A673 (cell line): ENCODE data around the gene FADD. TPM values are rescaled to one million over a fixed set of nuclear protein-coding genes. Genes with fewer than 3 reads are reported as not detected.

Source experiments
- BruUV-seq: library from RNA; stranded (reverse); fragments of 400-500 nt; replicated peaks from 2 replicates; lab custom pipeline; 2021; lab: Mats Ljungman, UMichigan
- CTCF ChIA-PET: fragments of 300-600 bp; sonication (Branson Sonifier 250); formaldehyde crosslinking; loops from one replicate; lab custom pipeline; 2022; ENCODE audit warnings: antibody characterized with exemption; lab: Charles Lee
- POLR2A ChIA-PET: fragments of 300-600 bp; sonication (Branson Sonifier 250); formaldehyde crosslinking; loops from one replicate; lab custom pipeline; 2022; ENCODE audit warnings: antibody characterized with exemption; ENCODE audit not compliant: low non-redundant PET; lab: Charles Lee
- DNase-seq: peaks from one replicate; pipeline ENCODE4 v3.0.0-alpha.2; 2015; ENCODE audit warnings: low spot score
- H3K27ac ChIP-seq: fragments of 200-600 bp; sonication (generic); 2 replicates; pipeline ENCODE4 v1.5.1; 2016; ENCODE audit warnings: mixed run types, low read depth, mild to moderate bottlenecking, mixed read lengths, antibody characterized with exemption, low read length; ENCODE audit not compliant: poor library complexity, severe bottlenecking
- H3K27me3 ChIP-seq: fragments of 200-600 bp; sonication (generic); replicated peaks from 2 replicates; pipeline ENCODE4 v1.6.1; 2017; ENCODE audit warnings: mixed run types, low read depth, mild to moderate bottlenecking, mixed read lengths, antibody characterized with exemption, low read length; ENCODE audit not compliant: insufficient read depth, poor library complexity
- H3K36me3 ChIP-seq: fragments of 200-600 bp; sonication (generic); 2 replicates; pipeline ENCODE4 v1.6.1; 2016; ENCODE audit warnings: mixed run types, mild to moderate bottlenecking, mixed read lengths, antibody characterized with exemption, low read length; ENCODE audit not compliant: insufficient read depth, poor library complexity, severe bottlenecking
- H3K4me1 ChIP-seq: fragments of 200-600 bp; sonication (generic); 2 replicates; pipeline ENCODE4 v1.6.1; 2017; ENCODE audit warnings: mixed run types, mild to moderate bottlenecking, mixed read lengths, antibody characterized with exemption, low read length; ENCODE audit not compliant: insufficient read depth, poor library complexity, severe bottlenecking
- H3K4me3 ChIP-seq: fragments of 200-600 bp; sonication (generic); 2 replicates; pipeline ENCODE4 v1.5.1; 2016; ENCODE audit warnings: low read depth, mixed run types, mild to moderate bottlenecking, mixed read lengths, low read length; ENCODE audit not compliant: poor library complexity, severe bottlenecking
- H3K9me3 ChIP-seq: fragments of 200-600 bp; sonication (generic); 2 replicates; pipeline ENCODE4 v1.6.1; 2016; ENCODE audit warnings: mixed run types, low read depth, mild to moderate bottlenecking, mixed read lengths, antibody characterized with exemption, low read length; ENCODE audit not compliant: poor library complexity, severe bottlenecking
- CTCF ChIP-seq: fragments of 300-800, 200-600 bp; sonication (generic); conservative IDR thresholded peaks from 2 replicates; pipeline ENCODE4 v1.5.1; 2017; ENCODE audit warnings: low read depth, mild to moderate bottlenecking, antibody characterized with exemption, low read length, moderate library complexity, mixed read lengths
- EZH2 ChIP-seq: fragments of 200-600 bp; sonication (generic); IDR thresholded peaks from 2 replicates; pipeline ENCODE4 v1.6.1; 2017; ENCODE audit warnings: borderline replicate concordance, low read depth, mild to moderate bottlenecking, mixed read lengths, antibody characterized with exemption, low read length; ENCODE audit not compliant: poor library complexity, severe bottlenecking
- intact Hi-C: fragments of 100-400 bp; cut with micrococcal nuclease; formaldehyde crosslinking; loops from one replicate; pipeline ENCODE4 v1.10.0; 2022; ENCODE audit not compliant: unreplicated experiment
- total RNA-seq: library from RNA; stranded (reverse); gene quantifications from 2 replicates; pipeline ENCODE4 v1.2.3, GENCODE V29; 2021

Gene FADD
- total RNA-seq, 1 experiment from 2014 or later, result 62.7 TPM

GRCh38 chr11:70230840-70231710, 28.0 kb downstream of the FADD start:
- no peak overlapping the region for H3K27ac ChIP-seq
- TF ChIP-seq EZH2 (no peak), CTCF (no peak)
- H3K27me3 ChIP-seq, result no peaks in the 10 kb centered on the region
- no peaks in the 10 kb centered on the region for H3K4me1 ChIP-seq
- no peak overlapping the region for H3K4me3 ChIP-seq
- intact Hi-C loops, result no loop called here
- no peaks in the 10 kb centered on the region for H3K9me3 ChIP-seq
- ChIA-PET CTCF (no interaction called here), POLR2A (interaction anchor here (0.7 kb wide), 2 partner anchors 158 to 582 kb away, joined by 3 to 4 read pairs; no protein-coding TSS in a partner anchor)
- BruUV-seq, result no TSS peak
- no peak for DNase-seq
- no peaks in the 10 kb centered on the region for H3K36me3 ChIP-seq

GRCh38 chr11:70233034-70233433, 29.9 kb downstream of the FADD start:
- CTCF ChIA-PET, result no interaction called here
- POLR2A ChIA-PET, result interaction anchor here (0.6 kb wide), 1 partner anchor 26 kb away, joined by 5 read pairs; no protein-coding TSS in a partner anchor
- H3K36me3 ChIP-seq, result no peaks in the 10 kb centered on the region
- no peaks in the 10 kb centered on the region for H3K9me3 ChIP-seq
- H3K4me1 ChIP-seq, result no peaks in the 10 kb centered on the region
- intact Hi-C loops, result no loop called here
- DNase-seq, result no peak
- BruUV-seq, result no TSS peak
- TF ChIP-seq EZH2, result no peak
- TF ChIP-seq CTCF, result no peak
- no peaks in the 10 kb centered on the region for H3K27me3 ChIP-seq
- no peak overlapping the region for H3K4me3 ChIP-seq
- no peak overlapping the region for H3K27ac ChIP-seq

GRCh38 chr11:70233511-70233934, 30.4 kb downstream of the FADD start:
- H3K9me3 ChIP-seq, result no peaks in the 10 kb centered on the region
- CTCF ChIA-PET, result no interaction called here
- H3K27ac ChIP-seq, result no peak overlapping the region
- intact Hi-C loops, result no loop called here
- H3K27me3 ChIP-seq, result no peaks in the 10 kb centered on the region
- no TSS peak for BruUV-seq
- no peak overlapping the region for H3K4me3 ChIP-seq
- DNase-seq, result no peak
- TF ChIP-seq CTCF (no peak), EZH2 (no peak)
- H3K4me1 ChIP-seq, result no peaks in the 10 kb centered on the region
- POLR2A ChIA-PET, result no interaction called here
- H3K36me3 ChIP-seq, result no peaks in the 10 kb centered on the region
